ENCODE results near the gene SPAG4. TPM values are rescaled to one million over a fixed set of nuclear protein-coding genes. Genes with fewer than 3 reads are reported as not detected.

The SPAG4 gene
- total RNA-seq, 1 donor from 2014 or later = 1.2 TPM

DNA sequence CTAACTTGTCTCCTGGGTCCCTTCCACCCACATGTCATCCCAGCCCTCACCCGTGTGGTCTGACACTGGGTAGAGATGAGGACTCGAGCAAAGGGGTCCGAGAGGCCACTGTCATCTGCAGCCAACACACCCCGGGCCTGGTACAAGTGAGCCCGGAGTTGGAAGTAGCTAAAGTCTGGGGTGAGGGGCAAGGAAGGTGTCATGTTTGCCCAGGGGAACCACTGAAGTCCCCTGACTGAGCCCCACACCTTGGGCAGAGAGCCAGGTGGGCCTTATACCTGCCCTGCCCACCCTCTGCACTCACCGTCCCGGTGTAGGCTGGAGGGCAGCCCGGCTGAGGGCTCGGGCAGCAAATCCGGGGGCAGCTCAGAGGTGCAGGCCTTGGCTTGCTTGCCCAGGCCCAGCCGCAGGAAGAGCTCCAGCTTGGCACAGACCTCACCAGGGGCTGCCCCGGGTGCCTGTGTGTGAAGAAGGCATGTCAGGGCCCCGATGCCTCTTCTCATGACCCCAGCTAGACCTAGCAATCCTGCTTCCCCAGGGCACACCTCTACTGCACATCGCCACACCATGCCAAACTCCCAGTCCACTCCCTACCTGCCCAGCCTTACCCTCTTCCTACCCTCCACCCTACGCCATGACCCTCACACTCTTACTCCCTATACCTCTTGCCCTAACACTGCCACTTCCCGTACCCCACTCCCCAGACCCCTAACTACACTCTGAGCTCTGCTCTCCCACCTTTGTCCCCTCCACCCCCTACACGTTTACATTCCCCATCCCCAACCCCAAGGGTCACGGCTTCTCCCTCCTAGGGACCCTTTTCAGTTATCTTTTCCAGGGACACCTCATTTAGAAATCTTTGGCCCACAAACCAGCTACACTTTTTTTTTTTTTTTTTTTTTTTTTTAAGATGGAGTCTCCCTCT, 31.7 kb upstream of the SPAG4 start:
- peaks cover 6% of the 10 kb centered on the region for H3K9me3 Mint-ChIP-seq (ENCODE audit: unreplicated experiment)
- Histone ChIP-seq H4K20me1 (ENCODE audit: insufficient read depth, low read length) (no peaks in the 10 kb centered on the region), H3K9me3 (ENCODE audit: insufficient read depth, low read depth, low read length) (no peaks in the 10 kb centered on the region), H3K79me2 (ENCODE audit: insufficient read depth, low read length) (no peaks in the 10 kb centered on the region), H3K4me3 (ENCODE audit: insufficient read depth, low read depth, low read length) (no peak overlapping the region), H3K27me3 (ENCODE audit: insufficient read depth, low read length) (no peaks in the 10 kb centered on the region), H3K4me2 (ENCODE audit: low read length) (no peak overlapping the region), H3K36me3 (ENCODE audit: insufficient read depth, low read length) (no peaks in the 10 kb centered on the region), H3K9ac (ENCODE audit: low read length) (no peak overlapping the region), H3K27ac (ENCODE audit: low read depth, low read length) (no peak overlapping the region), H3K4me1 (ENCODE audit: insufficient read depth, low read length) (no peaks in the 10 kb centered on the region), H2AFZ (ENCODE audit: low read depth, low read length) (no peak overlapping the region)
- H3K4me1 Mint-ChIP-seq (ENCODE audit: low read depth, unreplicated experiment) = no peaks in the 10 kb centered on the region
- H3K27me3 Mint-ChIP-seq (ENCODE audit: low read depth, unreplicated experiment) = peaks cover under 1% of the 10 kb centered on the region
- TF ChIP-seq EZH2 (IDR thresholded peaks at IDR 0.05; ENCODE audit: insufficient read depth, low read length) = no peak
- TF ChIP-seq, protein P1, sequence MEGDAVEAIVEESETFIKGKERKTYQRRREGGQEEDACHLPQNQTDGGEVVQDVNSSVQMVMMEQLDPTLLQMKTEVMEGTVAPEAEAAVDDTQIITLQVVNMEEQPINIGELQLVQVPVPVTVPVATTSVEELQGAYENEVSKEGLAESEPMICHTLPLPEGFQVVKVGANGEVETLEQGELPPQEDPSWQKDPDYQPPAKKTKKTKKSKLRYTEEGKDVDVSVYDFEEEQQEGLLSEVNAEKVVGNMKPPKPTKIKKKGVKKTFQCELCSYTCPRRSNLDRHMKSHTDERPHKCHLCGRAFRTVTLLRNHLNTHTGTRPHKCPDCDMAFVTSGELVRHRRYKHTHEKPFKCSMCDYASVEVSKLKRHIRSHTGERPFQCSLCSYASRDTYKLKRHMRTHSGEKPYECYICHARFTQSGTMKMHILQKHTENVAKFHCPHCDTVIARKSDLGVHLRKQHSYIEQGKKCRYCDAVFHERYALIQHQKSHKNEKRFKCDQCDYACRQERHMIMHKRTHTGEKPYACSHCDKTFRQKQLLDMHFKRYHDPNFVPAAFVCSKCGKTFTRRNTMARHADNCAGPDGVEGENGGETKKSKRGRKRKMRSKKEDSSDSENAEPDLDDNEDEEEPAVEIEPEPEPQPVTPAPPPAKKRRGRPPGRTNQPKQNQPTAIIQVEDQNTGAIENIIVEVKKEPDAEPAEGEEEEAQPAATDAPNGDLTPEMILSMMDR (IDR thresholded peaks at IDR 0.05; ENCODE audit: insufficient read depth, low read depth, low read length) = no peak
- FAIRE-seq (no peak), DNase-seq (ENCODE audit: low read depth) (no peak)
- H3K36me3 Mint-ChIP-seq (ENCODE audit: low read depth, unreplicated experiment) = peaks cover 2% of the 10 kb centered on the region
- H3K27ac Mint-ChIP-seq (ENCODE audit: unreplicated experiment) = no peak overlapping the region
- H3K4me3 Mint-ChIP-seq (ENCODE audit: unreplicated experiment) = no peak overlapping the region

GRCh38 chr20:35586751-35587425, 28.7 kb upstream of the SPAG4 start:
- FAIRE-seq = no peak
- no peaks in the 10 kb centered on the region for H3K4me1 Mint-ChIP-seq (ENCODE audit: low read depth, unreplicated experiment)

More at GRCh38 chr20:35586751-35587425, 28.7 kb upstream of the SPAG4 start:
- Histone ChIP-seq H3K4me1 (ENCODE audit: insufficient read depth, low read length) (no peaks in the 10 kb centered on the region), H3K4me3 (ENCODE audit: insufficient read depth, low read depth, low read length) (no peak overlapping the region), H2AFZ (ENCODE audit: low read depth, low read length) (no peak overlapping the region), H3K4me2 (ENCODE audit: low read length) (no peak overlapping the region), H3K27me3 (ENCODE audit: insufficient read depth, low read length) (no peaks in the 10 kb centered on the region), H3K9ac (ENCODE audit: low read length) (no peak overlapping the region), H4K20me1 (ENCODE audit: insufficient read depth, low read length) (no peaks in the 10 kb centered on the region), H3K36me3 (ENCODE audit: insufficient read depth, low read length) (no peaks in the 10 kb centered on the region), H3K9me3 (ENCODE audit: insufficient read depth, low read depth, low read length) (no peaks in the 10 kb centered on the region), H3K27ac (ENCODE audit: low read depth, low read length) (no peak overlapping the region), H3K79me2 (ENCODE audit: insufficient read depth, low read length) (no peaks in the 10 kb centered on the region)
- Mint-ChIP-seq H3K27me3 (ENCODE audit: low read depth, unreplicated experiment) (no peaks in the 10 kb centered on the region), H3K36me3 (ENCODE audit: low read depth, unreplicated experiment) (peaks cover 2% of the 10 kb centered on the region), H3K9me3 (ENCODE audit: unreplicated experiment) (peaks cover 6% of the 10 kb centered on the region), H3K27ac (ENCODE audit: unreplicated experiment) (no peak overlapping the region), H3K4me3 (ENCODE audit: unreplicated experiment) (no peak overlapping the region)
- DNase-seq (ENCODE audit: low read depth) = no peak
- TF ChIP-seq EZH2 (IDR thresholded peaks at IDR 0.05; ENCODE audit: insufficient read depth, low read length) = no peak
- TF ChIP-seq, protein P1 (IDR thresholded peaks at IDR 0.05; ENCODE audit: insufficient read depth, low read depth, low read length) = no peak

Measured in astrocyte (in vitro differentiated cells and primary cell).